Metanephros (tissue), 2 donors: ENCODE results near the gene RNF20. TPM values are rescaled to one million over a fixed set of nuclear protein-coding genes. Genes with fewer than 3 reads are reported as not detected.

Experiments
- small RNA-seq: library from RNA; depleted of rRNA; stranded (forward); fragments of <200 nt; gene quantifications from one replicate; pipeline ENCODE3, GENCODE V24; 2014; ENCODE audit warnings: low replicate concordance
- total RNA-seq: library from RNA; depleted of rRNA; stranded (reverse); fragments of >200 nt; gene quantifications from one replicate; pipeline ENCODE4 v1.2.3, GENCODE V29; 2014

Gene RNF20, protein sequence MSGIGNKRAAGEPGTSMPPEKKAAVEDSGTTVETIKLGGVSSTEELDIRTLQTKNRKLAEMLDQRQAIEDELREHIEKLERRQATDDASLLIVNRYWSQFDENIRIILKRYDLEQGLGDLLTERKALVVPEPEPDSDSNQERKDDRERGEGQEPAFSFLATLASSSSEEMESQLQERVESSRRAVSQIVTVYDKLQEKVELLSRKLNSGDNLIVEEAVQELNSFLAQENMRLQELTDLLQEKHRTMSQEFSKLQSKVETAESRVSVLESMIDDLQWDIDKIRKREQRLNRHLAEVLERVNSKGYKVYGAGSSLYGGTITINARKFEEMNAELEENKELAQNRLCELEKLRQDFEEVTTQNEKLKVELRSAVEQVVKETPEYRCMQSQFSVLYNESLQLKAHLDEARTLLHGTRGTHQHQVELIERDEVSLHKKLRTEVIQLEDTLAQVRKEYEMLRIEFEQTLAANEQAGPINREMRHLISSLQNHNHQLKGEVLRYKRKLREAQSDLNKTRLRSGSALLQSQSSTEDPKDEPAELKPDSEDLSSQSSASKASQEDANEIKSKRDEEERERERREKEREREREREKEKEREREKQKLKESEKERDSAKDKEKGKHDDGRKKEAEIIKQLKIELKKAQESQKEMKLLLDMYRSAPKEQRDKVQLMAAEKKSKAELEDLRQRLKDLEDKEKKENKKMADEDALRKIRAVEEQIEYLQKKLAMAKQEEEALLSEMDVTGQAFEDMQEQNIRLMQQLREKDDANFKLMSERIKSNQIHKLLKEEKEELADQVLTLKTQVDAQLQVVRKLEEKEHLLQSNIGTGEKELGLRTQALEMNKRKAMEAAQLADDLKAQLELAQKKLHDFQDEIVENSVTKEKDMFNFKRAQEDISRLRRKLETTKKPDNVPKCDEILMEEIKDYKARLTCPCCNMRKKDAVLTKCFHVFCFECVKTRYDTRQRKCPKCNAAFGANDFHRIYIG
- 24.8 TPM for total RNA-seq

DNA sequence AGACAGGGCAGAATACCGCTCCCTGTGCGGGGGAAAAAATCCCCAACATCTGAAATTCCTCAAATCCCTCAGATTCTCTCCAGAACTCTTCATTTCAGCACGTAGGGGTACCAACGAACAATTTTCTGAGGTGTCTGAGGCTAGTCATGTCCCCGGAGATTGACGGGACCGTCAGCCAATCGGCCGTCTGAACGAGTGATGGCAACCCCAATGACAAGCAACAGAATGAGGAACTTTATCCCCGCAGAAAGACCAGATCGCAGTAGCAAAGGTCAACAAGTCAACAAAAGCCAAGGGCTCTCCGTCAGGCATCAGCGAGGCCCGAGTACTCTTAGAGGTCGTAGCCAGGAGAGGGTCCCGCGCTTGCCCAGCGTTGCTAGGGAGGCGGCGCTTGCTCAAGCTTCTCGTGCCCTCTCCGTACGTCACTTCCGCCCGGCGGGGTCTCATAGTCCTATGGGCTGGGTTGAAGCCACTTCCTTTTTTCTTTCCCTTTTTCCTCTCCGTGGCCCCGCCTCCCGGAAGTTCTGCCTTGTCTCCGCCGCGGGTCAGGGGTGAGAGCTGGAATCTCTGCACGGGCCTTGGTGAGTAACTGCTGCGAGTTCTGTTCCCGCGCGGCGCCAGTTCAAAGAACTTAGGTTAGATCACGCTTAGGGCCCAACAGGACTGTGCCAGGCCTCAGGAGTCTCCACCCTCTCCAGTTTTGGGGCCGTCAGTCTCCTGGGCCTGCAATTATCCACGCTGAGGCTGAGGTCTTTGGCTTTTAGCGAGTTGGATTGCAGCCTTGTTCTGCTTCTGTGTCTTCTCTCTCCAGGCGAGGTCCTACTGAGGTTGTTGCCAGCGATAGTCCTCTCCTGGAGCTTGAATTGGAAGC lies at the start of gene RNF20:
TSS of gene RNF20 (plus strand) at position 520 of the 871 bp plus-strand sequence. CDS start 1,571 bp downstream, outside the sequence.

DNA sequence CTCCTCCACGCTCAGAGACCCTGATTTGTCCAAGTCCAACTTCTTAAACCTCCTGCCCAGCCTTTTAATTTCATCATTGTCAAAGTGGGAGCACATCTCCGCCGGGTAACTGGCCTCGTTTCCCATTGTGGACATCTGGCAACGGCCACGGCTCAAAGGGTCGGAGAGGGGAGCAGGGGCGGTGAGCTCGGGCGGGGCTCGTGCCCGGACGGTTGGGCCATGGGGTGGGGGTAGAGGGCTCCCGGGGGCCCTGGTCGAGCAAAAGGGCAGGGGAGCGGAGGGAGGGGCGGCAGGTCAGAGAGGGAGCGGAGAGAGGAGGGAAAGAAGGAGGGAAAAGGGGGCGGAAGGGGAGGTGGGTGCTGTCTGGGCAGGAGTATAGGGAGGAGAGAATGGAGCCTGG lies 61.1 kb downstream of the RNF20 start, which contains the start of gene PPP3R2:
TSS of gene PPP3R2 (minus strand) at position 174 of the 400 bp plus-strand sequence. CDS start at position 126, 48 bp downstream.

Small RNA genes lying within 50 kb of the gene (small RNA-seq; reads per million reads assigned to genes)
- gene AL353621.1: not detected

Other genes with a start within 250 kb of the RNF20 start
- 0.06 TPM for gene BAAT, start 148.8 kb upstream of the RNF20 start, total RNA-seq
- gene MRPL50, start 135.2 kb upstream of the RNF20 start, total RNA-seq: 24.1 TPM
- gene ZNF189, start 135.0 kb upstream of the RNF20 start, total RNA-seq: 31.7 TPM
- 168 TPM for gene ALDOB, start 98.1 kb upstream of the RNF20 start, total RNA-seq
- 0.23 TPM for gene PPP3R2, start 61.1 kb downstream of the RNF20 start, total RNA-seq
- gene GRIN3A, start 204.8 kb downstream of the RNF20 start, total RNA-seq: 2.5 TPM